IMR-90 (cell line): Measurements from ENCODE around the gene SPDYE1. TPM values are rescaled to one million over a fixed set of nuclear protein-coding genes. Genes with fewer than 3 reads are reported as not detected.
"Not testable (repeated sequence)": the region's sequence is repeated elsewhere in the genome, so short reads cannot be mapped to it uniquely, and the experiment has no call there.

Experiments used
- ATAC-seq: fragments of 200-7000 bp; cut with Tn5 transposase; 2 replicates; pipeline ENCODE4 v1.9.1; 2020; ENCODE audit warnings: low read depth, mild to moderate bottlenecking, moderate library complexity
- Bru-seq: library from RNA; stranded (reverse); fragments of 400-500 nt; gene quantifications from one replicate; lab custom pipeline; 2021; lab: Mats Ljungman, UMichigan
- BruChase-seq, 2 experiments: library from RNA; stranded (reverse); fragments of 400-500 nt; gene quantifications; one replicate each; lab custom pipeline; 2021; lab: Mats Ljungman, UMichigan
- BruUV-seq: library from RNA; stranded (reverse); fragments of 400-500 nt; replicated peaks from 2 replicates; lab custom pipeline; 2021; lab: Mats Ljungman, UMichigan
- CTCF ChIA-PET: fragments of 300-600 bp; formaldehyde crosslinking; extraction: SDS; loops from one replicate; lab custom pipeline; 2021; ENCODE audit warnings: antibody characterized with exemption; lab: Yijun Ruan, JAX
- POLR2A ChIA-PET: fragments of 300-600 bp; sonication (Branson Sonifier 250); formaldehyde crosslinking; loops from one replicate; lab custom pipeline; 2022; ENCODE audit warnings: antibody characterized with exemption; ENCODE audit not compliant: unreplicated experiment; lab: Charles Lee
- DNase-seq: peaks from one replicate; pipeline ENCODE4 v3.0.0; 2013
- H2AFZ ChIP-seq: replicated peaks from 2 replicates; pipeline ENCODE3; 2013; ENCODE audit warnings: low read length, mild to moderate bottlenecking; ENCODE audit not compliant: poor library complexity
- H2AK5ac ChIP-seq: 2 replicates; pipeline ENCODE4 v1.6.1; 2013; ENCODE audit warnings: low read depth, low read length, inconsistent platforms
- H2AK9ac ChIP-seq: replicated peaks from 2 replicates; pipeline ENCODE3; 2013; ENCODE audit warnings: mild to moderate bottlenecking, low read depth, low read length, moderate library complexity; ENCODE audit not compliant: poor library complexity
- H2BK120ac ChIP-seq: 2 replicates; pipeline ENCODE4 v1.6.1; 2013; ENCODE audit warnings: low read depth, low read length, inconsistent platforms
- H2BK15ac ChIP-seq: 3 replicates; pipeline ENCODE4 v1.6.1; 2013; ENCODE audit warnings: low read depth, low read length, inconsistent platforms
- H2BK20ac ChIP-seq: 2 replicates; pipeline ENCODE4 v1.6.1; 2013; ENCODE audit warnings: low read depth, mild to moderate bottlenecking, inconsistent platforms, low read length, moderate library complexity
- H2BK5ac ChIP-seq: 2 replicates; pipeline ENCODE4 v1.6.1; 2013; ENCODE audit warnings: mild to moderate bottlenecking, low read depth, low read length, inconsistent platforms; ENCODE audit not compliant: poor library complexity, severe bottlenecking
- H3K14ac ChIP-seq: replicated peaks from 2 replicates; pipeline ENCODE4 v1.6.1; 2013; ENCODE audit warnings: low read depth, low read length, inconsistent platforms
- H3K18ac ChIP-seq: 2 replicates; pipeline ENCODE4 v1.6.1; 2013; ENCODE audit warnings: low read depth, low read length, control low read depth
- H3K23ac ChIP-seq: 2 replicates; pipeline ENCODE4 v1.6.1; 2013; ENCODE audit warnings: low read depth, low read length, inconsistent platforms
- H3K27ac ChIP-seq: 2 replicates; pipeline ENCODE4 v1.5.1; 2013; ENCODE audit warnings: mild to moderate bottlenecking, control low read depth, low read length; ENCODE audit not compliant: insufficient read depth
- H3K27me3 ChIP-seq: 2 replicates; pipeline ENCODE4 v1.6.1; 2013; ENCODE audit warnings: low read length; ENCODE audit not compliant: control insufficient read depth, insufficient read depth
- H3K36me3 ChIP-seq: 2 replicates; pipeline ENCODE4 v1.6.1; 2013; ENCODE audit warnings: low read length, mixed read lengths; ENCODE audit not compliant: control insufficient read depth, insufficient read depth
- H3K4ac ChIP-seq: 2 replicates; pipeline ENCODE4 v1.6.1; 2013; ENCODE audit warnings: low read depth, low read length, inconsistent platforms
- H3K4me1 ChIP-seq: 2 replicates; pipeline ENCODE4 v1.6.1; 2013; ENCODE audit warnings: low read length, mixed read lengths; ENCODE audit not compliant: control insufficient read depth, insufficient read depth
- H3K4me2 ChIP-seq: 2 replicates; pipeline ENCODE4 v1.6.1; 2013; ENCODE audit warnings: low read depth, mild to moderate bottlenecking, control low read depth, low read length, moderate library complexity
- H3K4me3 ChIP-seq: 2 replicates; pipeline ENCODE4 v1.5.1; 2013; ENCODE audit warnings: low read depth, mild to moderate bottlenecking, control low read depth, low read length, moderate library complexity; ENCODE audit not compliant: insufficient read depth
- H3K56ac ChIP-seq: 2 replicates; pipeline ENCODE4 v1.6.1; 2013; ENCODE audit warnings: low read length, inconsistent platforms; ENCODE audit not compliant: insufficient read depth; ENCODE audit errors: extremely low read depth
- H3K79me1 ChIP-seq, 2 experiments: 2 replicates each; pipeline ENCODE4 v1.6.1; 2013; ENCODE audit warnings: low read length in 2 of 2, inconsistent platforms in 1 of 2, low read depth in 1 of 2
- H3K9ac ChIP-seq: 2 replicates; pipeline ENCODE4 v1.6.1; 2013; ENCODE audit warnings: low read depth, low read length, control low read depth
- H3K9me1 ChIP-seq: 2 replicates; pipeline ENCODE4 v1.6.1; 2013; ENCODE audit warnings: low read length, inconsistent platforms; ENCODE audit not compliant: insufficient read depth
- H3K9me3 ChIP-seq: 2 replicates; pipeline ENCODE4 v1.6.1; 2013; ENCODE audit warnings: low read length; ENCODE audit not compliant: control insufficient read depth, insufficient read depth
- H4K20me1 ChIP-seq: 2 replicates; pipeline ENCODE4 v1.6.1; 2013; ENCODE audit warnings: low read length, inconsistent platforms; ENCODE audit not compliant: insufficient read depth
- H4K5ac ChIP-seq: 2 replicates; pipeline ENCODE4 v1.6.1; 2013; ENCODE audit warnings: mild to moderate bottlenecking, low read depth, low read length, control low read depth
- H4K8ac ChIP-seq, 2 experiments: 2 replicates each; pipeline ENCODE4 v1.6.1; 2013; ENCODE audit warnings: low read depth in 2 of 2, low read length in 2 of 2, control low read depth in 1 of 2, inconsistent platforms in 1 of 2
- H4K91ac ChIP-seq: 2 replicates; pipeline ENCODE4 v1.6.1; 2013; ENCODE audit warnings: low read depth, low read length, inconsistent platforms; ENCODE audit not compliant: insufficient read depth
- WGBS, 2 experiments: methylation state at CpG; one replicate each; pipeline versions ENCODE4 v1.1.5 to v1.1.7; 2013; ENCODE audit warnings: missing lambda C conversion rate in 2 of 2; ENCODE audit not compliant: insufficient read length in 1 of 2; ENCODE audit errors: extremely low coverage in 2 of 2; 5-methylcytosine and 5-hydroxymethylcytosine counted together
- dilution Hi-C: fragments of 300-500 bp; cut with HindIII; formaldehyde crosslinking; loops from one replicate; pipeline ENCODE4 v1.14.3; 2018; ENCODE audit warnings: low sequenced_read_pairs; ENCODE audit not compliant: unreplicated experiment
- in situ Hi-C: fragments of 300-500 bp; cut with MboI; formaldehyde crosslinking; loops from 3 replicates; pipeline ENCODE4 v1.14.3; 2019; ENCODE audit warnings: low sequenced_read_pairs, inconsistent platforms, mixed read lengths
- intact Hi-C: fragments of 100-400 bp; cut with micrococcal nuclease; formaldehyde crosslinking; loops from 2 replicates; pipeline ENCODE4 v1.10.0; 2022
- long read RNA-seq: library from polyadenylated mRNA; unstranded; transcript quantifications from one replicate; pipeline ENCODE4 v2.0.0, GENCODE V29; 2021; ENCODE audit not compliant: unreplicated experiment
- polyA plus RNA-seq, 3 experiments: library from polyadenylated mRNA; depleted of rRNA; stranded (reverse); fragments of >200 nt; gene quantifications; 2 replicates each; pipeline ENCODE4 v1.2.3, GENCODE V29; 2012; ENCODE audit warnings: low replicate concordance in 1 of 3
- total RNA-seq: library from RNA; depleted of rRNA; stranded (reverse); fragments of >200 nt; gene quantifications from 2 replicates; pipeline ENCODE4 v1.2.3, GENCODE V29; 2012; rRNA removed

The SPDYE1 gene
- total RNA-seq = not detected in 2 replicates
- polyA plus RNA-seq (2012; rRNA removed) = not detected in 2 replicates
- not detected in 2 replicates for polyA plus RNA-seq (2012; cell fraction: cytosol; rRNA removed)
- not detected in 2 replicates for polyA plus RNA-seq (2012; cell fraction: nucleus; rRNA removed; ENCODE audit: low replicate concordance)
- percentile 8 among the genes with signal in this experiment for Bru-seq, nascent RNA
- percentile 10 among the genes with signal in this experiment for BruChase-seq, experiment 1, labeled RNA remaining after a 6-hour chase
- percentile 10 among the genes with signal in this experiment for BruChase-seq, experiment 2, labeled RNA remaining after a 2-hour chase
- long read RNA-seq, partial matches to known transcripts = 0 of 3 reads
- long read RNA-seq, other reads (novel, unspliced or antisense) = 3 of 3 reads

DNA sequence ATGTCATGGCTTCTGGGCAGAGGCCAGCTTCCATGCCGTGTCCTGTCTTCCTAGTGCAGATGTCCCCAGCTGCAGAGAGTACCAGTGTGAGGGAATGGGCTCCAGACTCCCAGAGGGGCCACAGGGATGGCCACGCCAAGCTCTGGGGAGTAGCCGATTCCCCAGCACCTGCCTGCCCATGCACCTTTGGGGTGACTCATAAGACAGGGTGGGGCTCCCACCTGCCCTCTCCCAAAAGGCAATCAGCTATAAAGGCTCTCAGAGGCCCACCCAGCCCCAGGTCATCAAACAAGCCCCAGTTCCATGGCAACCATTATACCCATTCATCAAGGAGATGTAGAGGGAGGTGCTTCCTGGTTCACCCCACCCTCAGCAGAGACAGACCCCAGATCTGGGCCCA lies at the start of gene SPDYE1:
TSS of gene SPDYE1 (plus strand) at position 366 of the 400 bp plus-strand sequence. CDS start 2,053 bp downstream, outside the sequence.
- H2BK5ac ChIP-seq, H3K18ac ChIP-seq, H3K14ac ChIP-seq, H3K9me3 ChIP-seq, ATAC-seq, H3K27ac ChIP-seq, H4K91ac ChIP-seq, H3K23ac ChIP-seq, H3K9ac ChIP-seq, H2BK120ac ChIP-seq, H3K36me3 ChIP-seq, H3K4me2 ChIP-seq, dilution Hi-C loops, POLR2A ChIA-PET, BruUV-seq, H3K79me1 ChIP-seq, CTCF ChIA-PET, H4K5ac ChIP-seq, H3K4me3 ChIP-seq, H4K8ac ChIP-seq, H2BK15ac ChIP-seq, intact Hi-C loops, H3K9me1 ChIP-seq, H2AK5ac ChIP-seq, H3K56ac ChIP-seq, DNase-seq, H3K27me3 ChIP-seq, H2AK9ac ChIP-seq, H3K4me1 ChIP-seq, H2AFZ ChIP-seq, in situ Hi-C loops, H3K4ac ChIP-seq, H2BK20ac ChIP-seq, H4K20me1 ChIP-seq: not testable (repeated sequence)
- WGBS, 2 experiments = no CpG with 5 or more reads among the region's 3 CpGs
